Cardiac fibroblast (primary cell): ENCODE results near the gene PLEKHS1.

Experiments used
- DNase-seq, 2 donors: peaks; one replicate each; pipeline versions ENCODE4 v3.0.0 to v3.0.0-alpha.2; 2010; ENCODE audit warnings: low read depth in 2 of 2
- H3K4me3 ChIP-seq, 2 donors: replicated peaks in 1 of 2; 1 replicate in 1 of 2; 2 replicates in 1 of 2; pipeline ENCODE4 v1.5.1; 2011; ENCODE audit warnings: low read depth in 2 of 2, low read length in 2 of 2, mild to moderate bottlenecking in 2 of 2, moderate library complexity in 1 of 2
- TF ChIP-seq, protein P1 (sequence below): IDR thresholded peaks from one replicate; pipeline ENCODE4 v1.5.1; 2011; ENCODE audit warnings: low read depth, mild to moderate bottlenecking, low read length, inconsistent platforms

PLEKHS1 gene

DNA sequence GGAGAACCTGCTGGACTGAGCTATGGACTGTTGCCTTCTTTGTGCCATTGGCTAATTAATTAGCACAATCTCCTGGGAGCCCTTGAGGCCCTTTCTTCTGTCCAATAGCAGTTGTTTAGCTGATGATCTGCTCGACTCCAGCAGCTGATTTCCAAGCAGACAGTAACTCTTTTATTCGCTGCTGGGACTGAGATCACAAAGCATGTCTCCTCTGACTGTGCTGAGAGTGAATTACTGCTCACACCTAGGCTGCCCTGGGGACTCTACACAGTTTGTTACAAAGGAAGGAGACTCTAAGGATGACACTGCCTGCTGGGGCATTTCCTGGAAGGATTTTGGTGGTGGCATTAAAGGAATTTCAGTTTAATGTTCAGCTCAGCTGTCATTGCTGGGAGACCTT is 40.3 kb upstream of the PLEKHS1 start:
- no peak for DNase-seq
- TF ChIP-seq, protein P1, sequence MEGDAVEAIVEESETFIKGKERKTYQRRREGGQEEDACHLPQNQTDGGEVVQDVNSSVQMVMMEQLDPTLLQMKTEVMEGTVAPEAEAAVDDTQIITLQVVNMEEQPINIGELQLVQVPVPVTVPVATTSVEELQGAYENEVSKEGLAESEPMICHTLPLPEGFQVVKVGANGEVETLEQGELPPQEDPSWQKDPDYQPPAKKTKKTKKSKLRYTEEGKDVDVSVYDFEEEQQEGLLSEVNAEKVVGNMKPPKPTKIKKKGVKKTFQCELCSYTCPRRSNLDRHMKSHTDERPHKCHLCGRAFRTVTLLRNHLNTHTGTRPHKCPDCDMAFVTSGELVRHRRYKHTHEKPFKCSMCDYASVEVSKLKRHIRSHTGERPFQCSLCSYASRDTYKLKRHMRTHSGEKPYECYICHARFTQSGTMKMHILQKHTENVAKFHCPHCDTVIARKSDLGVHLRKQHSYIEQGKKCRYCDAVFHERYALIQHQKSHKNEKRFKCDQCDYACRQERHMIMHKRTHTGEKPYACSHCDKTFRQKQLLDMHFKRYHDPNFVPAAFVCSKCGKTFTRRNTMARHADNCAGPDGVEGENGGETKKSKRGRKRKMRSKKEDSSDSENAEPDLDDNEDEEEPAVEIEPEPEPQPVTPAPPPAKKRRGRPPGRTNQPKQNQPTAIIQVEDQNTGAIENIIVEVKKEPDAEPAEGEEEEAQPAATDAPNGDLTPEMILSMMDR: no peak
- no peak overlapping the region for H3K4me3 ChIP-seq

GRCh38 chr10:113712024-113712423 is 39.5 kb upstream of the PLEKHS1 start:
- no peak overlapping the region for H3K4me3 ChIP-seq
- DNase-seq: no peak
- TF ChIP-seq, protein P1: no peak

DNA sequence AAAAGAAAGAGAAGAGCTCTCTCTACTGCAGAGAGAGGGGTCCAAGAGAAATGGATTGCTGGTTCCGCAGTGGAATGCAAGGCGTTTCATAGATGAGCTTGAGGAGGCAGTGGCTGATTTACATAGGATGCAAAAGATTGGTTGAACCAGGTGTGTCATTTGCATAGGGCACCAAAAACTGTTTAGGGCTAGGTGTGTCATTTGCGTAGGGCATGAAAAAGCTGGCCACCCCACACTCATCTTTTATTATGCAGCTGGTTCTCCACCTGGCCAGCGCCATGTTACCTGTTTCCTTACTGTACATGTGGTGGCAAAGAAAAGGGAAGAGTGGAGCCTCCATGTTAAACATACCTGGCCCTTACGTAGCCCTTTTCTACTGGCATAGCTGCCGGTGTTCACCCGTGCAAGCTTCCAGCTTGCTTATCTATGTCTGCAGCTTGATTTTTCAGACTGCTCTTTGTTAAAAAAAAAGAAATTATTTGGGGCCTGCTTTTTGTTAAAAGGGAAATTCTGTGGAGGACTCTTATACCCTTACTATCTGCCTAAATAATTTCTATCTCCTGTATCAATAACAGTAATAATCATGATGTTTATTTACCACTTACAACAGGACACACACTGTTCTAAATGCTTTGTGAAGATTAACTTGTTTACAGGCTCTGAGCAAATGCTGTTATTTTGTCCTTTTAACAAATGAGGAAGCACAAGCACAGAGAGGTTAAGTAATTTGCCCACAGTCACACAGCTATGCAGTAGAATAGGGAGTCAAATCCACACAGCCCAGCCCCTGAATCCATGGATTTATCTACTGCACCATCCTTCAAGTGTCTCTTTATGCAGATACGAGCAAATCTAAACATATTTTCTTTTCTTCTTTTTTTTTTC is 38.5 kb upstream of the PLEKHS1 start:
- no peak for DNase-seq
- H3K4me3 ChIP-seq: no peak overlapping the region
- TF ChIP-seq, protein P1: no peak

- no peak overlapping the region for H3K4me3 ChIP-seq
- TF ChIP-seq, protein P1: no peak
- DNase-seq: no peak
Measured at GRCh38 chr10:113713640-113713982, 37.9 kb upstream of the PLEKHS1 start.

DNA sequence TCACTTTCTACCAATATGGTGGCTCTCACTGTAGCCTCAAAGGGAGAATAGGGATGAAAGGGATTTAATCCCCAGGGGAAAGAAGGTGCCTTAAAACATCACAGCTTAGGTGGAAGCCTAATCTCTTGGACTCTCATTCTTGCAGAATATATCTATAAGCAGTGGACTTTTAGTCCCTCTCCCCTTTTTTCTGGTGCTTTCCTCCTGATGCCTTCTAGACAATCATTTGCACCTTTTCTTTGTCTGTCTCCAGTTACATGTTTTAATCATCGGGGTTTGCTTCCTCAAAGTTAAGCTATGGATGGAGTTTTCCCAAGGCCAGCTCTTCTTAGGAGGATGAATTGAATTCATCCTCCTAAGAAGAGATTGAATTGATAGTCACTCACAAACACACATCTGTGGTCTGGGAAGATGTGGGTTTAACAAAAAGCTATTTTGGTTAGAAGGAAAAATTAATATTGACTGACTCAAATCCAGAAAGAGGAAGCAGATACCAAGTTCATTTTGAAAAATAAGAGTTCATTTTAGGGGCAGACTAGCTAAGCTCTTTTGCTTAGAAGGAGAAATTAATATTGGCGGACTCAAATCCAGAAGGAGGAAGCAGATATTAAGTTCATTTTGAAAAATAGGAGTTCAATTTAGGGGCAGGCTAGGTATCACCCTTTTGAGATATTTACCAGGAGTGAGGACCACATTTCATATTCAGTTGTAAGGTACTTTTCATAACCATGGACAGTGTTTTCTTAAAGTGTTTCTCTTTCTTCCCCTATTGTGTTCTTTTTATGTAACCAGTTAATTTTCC is 35.2 kb upstream of the PLEKHS1 start:
- DNase-seq: no peak
- H3K4me3 ChIP-seq: no peak overlapping the region
- TF ChIP-seq, protein P1: no peak

DNA sequence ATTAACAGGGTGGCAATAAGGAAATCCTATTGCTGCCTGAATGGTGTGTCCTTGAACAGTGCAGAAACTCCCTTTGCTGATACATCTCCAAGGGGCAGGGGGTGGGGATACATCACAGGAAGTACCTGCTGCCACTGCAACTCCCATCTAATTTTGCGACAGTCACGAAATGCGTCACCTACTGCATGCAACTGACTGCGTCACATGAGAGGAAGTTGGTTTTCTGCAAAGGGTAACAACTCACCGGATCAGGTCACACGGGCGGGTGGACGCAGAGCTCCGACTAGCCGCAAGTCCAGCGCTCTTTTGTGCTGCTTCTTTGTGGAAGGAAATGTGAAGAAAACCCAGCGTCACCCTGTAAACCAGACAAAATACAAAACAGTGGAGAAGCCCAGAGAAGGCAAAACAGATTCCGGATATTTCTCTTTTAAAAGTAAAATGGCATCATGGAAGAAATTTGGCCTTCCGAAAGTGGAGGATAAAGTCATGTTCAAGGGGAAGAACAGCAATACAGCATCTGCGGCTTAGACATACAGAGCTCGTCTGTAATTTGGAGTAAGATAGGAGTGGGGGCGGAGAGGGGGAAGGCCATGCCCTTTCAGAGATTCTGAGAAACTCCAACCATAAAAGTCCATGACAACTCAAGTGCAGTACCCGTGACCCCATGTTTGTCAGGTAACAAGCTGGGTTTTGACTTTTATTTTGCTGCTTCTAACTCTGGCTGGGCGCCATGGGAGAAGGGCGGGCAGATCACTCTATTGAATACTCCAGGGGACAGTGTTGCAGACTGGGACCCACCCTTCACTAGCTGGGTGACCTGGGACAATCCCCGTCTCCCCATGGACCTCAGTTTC is 32.3 kb upstream of the PLEKHS1 start:
- DNase-seq: no peak
- TF ChIP-seq, protein P1: no peak
- H3K4me3 ChIP-seq: no peak overlapping the region
